Ovary (tissue), 3 donors: ENCODE results near the gene LCN2.
"Not testable (repeated sequence)": the region's sequence is repeated elsewhere in the genome, so short reads cannot be mapped to it uniquely, and the experiment has no call there.

Experiments
- EP300 ChIP-seq: sonication (generic); formaldehyde crosslinking; IDR thresholded peaks from one replicate; pipeline ENCODE4 v1.6.1; 2017; ENCODE audit warnings: antibody characterized with exemption
- POLR2A ChIP-seq: fragments of 450-650 bp; IDR thresholded peaks from one replicate; pipeline ENCODE4 v1.6.1; 2017; ENCODE audit warnings: antibody characterized with exemption, mild to moderate bottlenecking, moderate library complexity
- TF ChIP-seq, protein P1 (sequence below), 3 donors: fragments of 450-650 bp in 2 of 3; fragments of 200-600 bp in 1 of 3; IDR thresholded peaks; one replicate each; pipeline versions ENCODE4 v1.5.1 to v1.8.0; 2016 to 2022; ENCODE audit warnings: antibody characterized with exemption in 3 of 3, mild to moderate bottlenecking in 1 of 3
- donor health status: DM: no; HTN: no; CAD: no.

DNA sequence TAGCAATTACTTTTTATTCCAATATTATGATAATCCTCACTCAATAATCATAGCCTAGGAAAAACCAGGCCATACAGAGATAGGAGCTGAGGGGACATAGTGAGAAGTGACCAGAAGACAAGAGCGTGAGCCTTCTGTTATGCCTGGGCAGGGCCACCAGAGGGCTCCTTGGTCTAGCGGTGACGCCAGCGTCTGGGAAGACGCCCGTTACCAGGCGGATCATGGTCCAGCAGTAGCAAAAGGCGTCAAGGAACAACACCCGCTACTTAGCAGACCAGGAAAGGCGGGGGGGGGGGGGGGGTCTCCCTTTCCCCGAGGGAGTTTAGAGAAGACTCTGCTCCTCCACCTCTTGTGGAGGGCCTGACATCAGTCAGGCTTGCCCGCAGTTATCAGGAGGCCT is 32.2 kb downstream of the LCN2 start:
- TF ChIP-seq, protein P1, sequence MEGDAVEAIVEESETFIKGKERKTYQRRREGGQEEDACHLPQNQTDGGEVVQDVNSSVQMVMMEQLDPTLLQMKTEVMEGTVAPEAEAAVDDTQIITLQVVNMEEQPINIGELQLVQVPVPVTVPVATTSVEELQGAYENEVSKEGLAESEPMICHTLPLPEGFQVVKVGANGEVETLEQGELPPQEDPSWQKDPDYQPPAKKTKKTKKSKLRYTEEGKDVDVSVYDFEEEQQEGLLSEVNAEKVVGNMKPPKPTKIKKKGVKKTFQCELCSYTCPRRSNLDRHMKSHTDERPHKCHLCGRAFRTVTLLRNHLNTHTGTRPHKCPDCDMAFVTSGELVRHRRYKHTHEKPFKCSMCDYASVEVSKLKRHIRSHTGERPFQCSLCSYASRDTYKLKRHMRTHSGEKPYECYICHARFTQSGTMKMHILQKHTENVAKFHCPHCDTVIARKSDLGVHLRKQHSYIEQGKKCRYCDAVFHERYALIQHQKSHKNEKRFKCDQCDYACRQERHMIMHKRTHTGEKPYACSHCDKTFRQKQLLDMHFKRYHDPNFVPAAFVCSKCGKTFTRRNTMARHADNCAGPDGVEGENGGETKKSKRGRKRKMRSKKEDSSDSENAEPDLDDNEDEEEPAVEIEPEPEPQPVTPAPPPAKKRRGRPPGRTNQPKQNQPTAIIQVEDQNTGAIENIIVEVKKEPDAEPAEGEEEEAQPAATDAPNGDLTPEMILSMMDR (IDR thresholded peaks at IDR 0.05): not testable (repeated sequence)
- TF ChIP-seq POLR2A, EP300: not testable (repeated sequence)
